ENCODE data around the gene ESR1. TPM values are rescaled to one million over a fixed set of nuclear protein-coding genes. Genes with fewer than 3 reads are reported as not detected.

The ESR1 gene
- total and polyA plus RNA-seq, 9 of the 15 experiments (the other 6 are each of a cell fraction or from before 2014, with no cell fraction given) = 0.03 to 0.27 (median 0.08) TPM; not detected in 1

GRCh38 chr6:152147269-152147668, 339.8 kb downstream of the ESR1 start (continued):
- TF ChIP-seq ZNF318 (IDR thresholded peaks at IDR 0.05; ENCODE audit: borderline replicate concordance in 1 of 2, low read depth in 1 of 2) (no peak), RAD21 (CRISPR knock-in tag; conservative IDR thresholded peaks at IDR 0.05 in 1 of 2, IDR thresholded peaks at IDR 0.05 in 1 of 2) (no peak), ESRRB (CRISPR knock-in tag; IDR thresholded peaks at IDR 0.05; ENCODE audit: borderline replicate concordance) (no peak), LEF1 (IDR thresholded peaks at IDR 0.05) (no peak)
